Panc1 (cell line): ENCODE data around the gene AFP. TPM values are rescaled to one million over a fixed set of nuclear protein-coding genes. Genes with fewer than 3 reads are reported as not detected.

Experiments
- ATAC-seq: fragments of 200-7000 bp; cut with Tn5 transposase; 2 replicates; pipeline ENCODE4 v1.9.1; 2020; ENCODE audit warnings: mild to moderate bottlenecking, moderate library complexity
- BruUV-seq: library from RNA; stranded (reverse); fragments of 400-500 nt; replicated peaks from 2 replicates; lab custom pipeline; 2021; lab: Mats Ljungman, UMichigan
- CTCF ChIA-PET: fragments of 300-600 bp; sonication (Branson Sonifier 250); formaldehyde crosslinking; loops from one replicate; lab custom pipeline; 2022; ENCODE audit warnings: antibody characterized with exemption; lab: Charles Lee
- POLR2A ChIA-PET: fragments of 300-600 bp; sonication (Branson Sonifier 250); formaldehyde crosslinking; loops from one replicate; lab custom pipeline; 2022; ENCODE audit warnings: antibody characterized with exemption; lab: Charles Lee
- DNase-seq: peaks from one replicate; pipeline ENCODE4 v3.0.0-alpha.2; 2010; ENCODE audit warnings: low read depth, low spot score
- H3K27ac ChIP-seq: 2 replicates; pipeline ENCODE4 v1.5.1; 2011; ENCODE audit warnings: mild to moderate bottlenecking, low read length, inconsistent platforms
- H3K27me3 ChIP-seq: fragments of 200-500 bp; sonication (Bioruptor generic); 2 replicates; pipeline ENCODE4 v1.6.0; 2014; ENCODE audit warnings: low read length, inconsistent platforms; ENCODE audit not compliant: control insufficient read depth, insufficient read depth
- H3K36me3 ChIP-seq: fragments of 200-500 bp; sonication (Bioruptor generic); 2 replicates; pipeline ENCODE4 v1.5.1; 2014; ENCODE audit warnings: inconsistent platforms, mild to moderate bottlenecking, low read length, moderate library complexity; ENCODE audit not compliant: control insufficient read depth, insufficient read depth
- H3K4me1 ChIP-seq: 2 replicates; pipeline ENCODE4 v1.5.1; 2011; ENCODE audit warnings: inconsistent platforms, mild to moderate bottlenecking, low read length, moderate library complexity; ENCODE audit not compliant: control insufficient read depth, insufficient read depth
- H3K4me3 ChIP-seq, 2 experiments: 2 replicates each; pipeline ENCODE4 v1.5.1; 2011 to 2012; ENCODE audit warnings: low read depth in 2 of 2, low read length in 2 of 2, mild to moderate bottlenecking in 2 of 2, inconsistent platforms in 1 of 2, moderate library complexity in 1 of 2
- H3K9me3 ChIP-seq: fragments of 200-500 bp; sonication (Bioruptor generic); 2 replicates; pipeline ENCODE4 v1.5.1; 2014; ENCODE audit warnings: low read depth, mild to moderate bottlenecking, inconsistent platforms, low read length, moderate library complexity; ENCODE audit not compliant: control insufficient read depth, insufficient read depth
- POLR2AphosphoS5 ChIP-seq: IDR thresholded peaks from 2 replicates; pipeline ENCODE4 v1.6.1; 2012; ENCODE audit warnings: mild to moderate bottlenecking, low read depth, low read length, moderate library complexity
- SIN3A ChIP-seq: IDR thresholded peaks from 2 replicates; pipeline ENCODE4 v1.6.1; 2012; ENCODE audit warnings: low read depth, mild to moderate bottlenecking, low read length, moderate library complexity, borderline replicate concordance; ENCODE audit not compliant: insufficient read depth
- TCF7L2 ChIP-seq: IDR thresholded peaks from 2 replicates; pipeline ENCODE4 v1.6.1; 2011; ENCODE audit warnings: mild to moderate bottlenecking, low read depth, low read length, inconsistent platforms
- in situ Hi-C: cut with HindIII; loops from 2 replicates; pipeline ENCODE4 v1.10.0; 2016; ENCODE audit warnings: low sequenced_read_pairs, low pct_unique_long_range_greater_than_20kb
- intact Hi-C: fragments of 100-400 bp; cut with micrococcal nuclease; formaldehyde crosslinking; loops from one replicate; pipeline ENCODE4 v1.10.0; 2022; ENCODE audit not compliant: unreplicated experiment
- total RNA-seq: library from RNA; stranded (reverse); gene quantifications from one replicate; pipeline ENCODE4 v1.2.1, GENCODE V29; 2021; ENCODE audit not compliant: unreplicated experiment
- TF ChIP-seq, protein P1 (sequence below): fragments of 450-650 bp; IDR thresholded peaks from 2 replicates; pipeline ENCODE4 v1.5.1; 2017; ENCODE audit warnings: mild to moderate bottlenecking
- TF ChIP-seq, protein P2 (sequence below), 2 experiments: IDR thresholded peaks; 2 replicates each; pipeline ENCODE4 v1.6.1; 2011 to 2012; ENCODE audit warnings: low read depth in 2 of 2, control low read depth in 1 of 2, low read length in 1 of 2, mild to moderate bottlenecking in 1 of 2, moderate library complexity in 1 of 2; ENCODE audit not compliant: insufficient read depth in 1 of 2

The AFP gene
- total RNA-seq, 1 experiment from 2014 or later = 1.3 TPM

DNA sequence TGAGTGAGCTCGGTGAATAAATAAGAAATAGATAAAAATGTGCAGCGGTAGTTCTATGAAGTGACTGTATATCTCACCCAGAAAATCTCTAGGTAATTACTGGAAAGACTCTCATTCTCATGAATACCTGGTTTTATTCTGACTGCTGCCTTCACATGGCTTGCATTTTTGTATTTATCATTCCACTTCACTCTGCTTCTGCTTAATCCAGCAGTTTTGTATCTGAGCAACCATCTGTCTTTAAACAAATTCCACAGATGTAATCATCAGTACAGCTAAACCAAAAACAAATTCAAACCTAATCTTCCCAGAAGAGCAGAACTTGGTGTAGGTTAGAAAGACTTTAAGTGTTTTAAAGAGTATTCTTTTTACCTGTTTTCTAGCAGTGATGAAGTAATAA, 43.1 kb upstream of the AFP start:
- no peak for ATAC-seq
- TF ChIP-seq, protein P1, sequence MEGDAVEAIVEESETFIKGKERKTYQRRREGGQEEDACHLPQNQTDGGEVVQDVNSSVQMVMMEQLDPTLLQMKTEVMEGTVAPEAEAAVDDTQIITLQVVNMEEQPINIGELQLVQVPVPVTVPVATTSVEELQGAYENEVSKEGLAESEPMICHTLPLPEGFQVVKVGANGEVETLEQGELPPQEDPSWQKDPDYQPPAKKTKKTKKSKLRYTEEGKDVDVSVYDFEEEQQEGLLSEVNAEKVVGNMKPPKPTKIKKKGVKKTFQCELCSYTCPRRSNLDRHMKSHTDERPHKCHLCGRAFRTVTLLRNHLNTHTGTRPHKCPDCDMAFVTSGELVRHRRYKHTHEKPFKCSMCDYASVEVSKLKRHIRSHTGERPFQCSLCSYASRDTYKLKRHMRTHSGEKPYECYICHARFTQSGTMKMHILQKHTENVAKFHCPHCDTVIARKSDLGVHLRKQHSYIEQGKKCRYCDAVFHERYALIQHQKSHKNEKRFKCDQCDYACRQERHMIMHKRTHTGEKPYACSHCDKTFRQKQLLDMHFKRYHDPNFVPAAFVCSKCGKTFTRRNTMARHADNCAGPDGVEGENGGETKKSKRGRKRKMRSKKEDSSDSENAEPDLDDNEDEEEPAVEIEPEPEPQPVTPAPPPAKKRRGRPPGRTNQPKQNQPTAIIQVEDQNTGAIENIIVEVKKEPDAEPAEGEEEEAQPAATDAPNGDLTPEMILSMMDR = no peak
- TF ChIP-seq SIN3A (no peak), POLR2AphosphoS5 (no peak), TCF7L2 (no peak)
- TF ChIP-seq, protein P2, sequence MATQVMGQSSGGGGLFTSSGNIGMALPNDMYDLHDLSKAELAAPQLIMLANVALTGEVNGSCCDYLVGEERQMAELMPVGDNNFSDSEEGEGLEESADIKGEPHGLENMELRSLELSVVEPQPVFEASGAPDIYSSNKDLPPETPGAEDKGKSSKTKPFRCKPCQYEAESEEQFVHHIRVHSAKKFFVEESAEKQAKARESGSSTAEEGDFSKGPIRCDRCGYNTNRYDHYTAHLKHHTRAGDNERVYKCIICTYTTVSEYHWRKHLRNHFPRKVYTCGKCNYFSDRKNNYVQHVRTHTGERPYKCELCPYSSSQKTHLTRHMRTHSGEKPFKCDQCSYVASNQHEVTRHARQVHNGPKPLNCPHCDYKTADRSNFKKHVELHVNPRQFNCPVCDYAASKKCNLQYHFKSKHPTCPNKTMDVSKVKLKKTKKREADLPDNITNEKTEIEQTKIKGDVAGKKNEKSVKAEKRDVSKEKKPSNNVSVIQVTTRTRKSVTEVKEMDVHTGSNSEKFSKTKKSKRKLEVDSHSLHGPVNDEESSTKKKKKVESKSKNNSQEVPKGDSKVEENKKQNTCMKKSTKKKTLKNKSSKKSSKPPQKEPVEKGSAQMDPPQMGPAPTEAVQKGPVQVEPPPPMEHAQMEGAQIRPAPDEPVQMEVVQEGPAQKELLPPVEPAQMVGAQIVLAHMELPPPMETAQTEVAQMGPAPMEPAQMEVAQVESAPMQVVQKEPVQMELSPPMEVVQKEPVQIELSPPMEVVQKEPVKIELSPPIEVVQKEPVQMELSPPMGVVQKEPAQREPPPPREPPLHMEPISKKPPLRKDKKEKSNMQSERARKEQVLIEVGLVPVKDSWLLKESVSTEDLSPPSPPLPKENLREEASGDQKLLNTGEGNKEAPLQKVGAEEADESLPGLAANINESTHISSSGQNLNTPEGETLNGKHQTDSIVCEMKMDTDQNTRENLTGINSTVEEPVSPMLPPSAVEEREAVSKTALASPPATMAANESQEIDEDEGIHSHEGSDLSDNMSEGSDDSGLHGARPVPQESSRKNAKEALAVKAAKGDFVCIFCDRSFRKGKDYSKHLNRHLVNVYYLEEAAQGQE (IDR thresholded peaks at IDR 0.05; ENCODE audit: insufficient read depth in 1 of 2, low read depth in 2 of 2, low read length in 1 of 2) = no peak
- CTCF ChIA-PET = no interaction called here
- intact Hi-C loops = no loop called here
- no peak overlapping the region for H3K4me3 ChIP-seq
- DNase-seq = no peak
- H3K27ac ChIP-seq = no peak overlapping the region
- H3K27me3 ChIP-seq = no peaks in the 10 kb centered on the region
- BruUV-seq = no TSS peak
- POLR2A ChIA-PET = no interaction called here
- in situ Hi-C loops = no loop called here
- no peaks in the 10 kb centered on the region for H3K4me1 ChIP-seq
- no peaks in the 10 kb centered on the region for H3K9me3 ChIP-seq
- no peaks in the 10 kb centered on the region for H3K36me3 ChIP-seq

DNA sequence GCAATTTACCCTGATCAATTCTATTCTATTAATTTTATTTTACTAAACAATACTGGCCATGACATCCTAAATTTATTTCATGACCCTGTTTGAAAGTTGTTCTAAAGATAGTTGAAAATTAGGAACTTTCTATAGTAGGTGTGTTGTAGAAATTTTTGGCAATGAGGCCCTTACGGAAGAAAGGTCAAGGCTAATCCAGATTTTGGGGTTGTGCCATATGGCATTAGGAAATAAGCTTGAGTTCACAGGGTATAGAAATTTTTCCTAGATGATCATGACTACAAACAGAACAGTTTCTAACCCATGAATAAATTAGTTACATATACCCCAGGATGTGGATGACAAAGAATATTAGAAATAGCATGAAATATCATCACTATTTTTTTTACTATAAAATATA, 39.7 kb upstream of the AFP start:
- DNase-seq (no peak), ATAC-seq (no peak)
- no peaks in the 10 kb centered on the region for H3K9me3 ChIP-seq
- intact Hi-C loops (no loop called here), in situ Hi-C loops (no loop called here)
- no peak overlapping the region for H3K4me3 ChIP-seq
- no TSS peak for BruUV-seq
- TF ChIP-seq, protein P1 = no peak
- TF ChIP-seq SIN3A (no peak), POLR2AphosphoS5 (no peak), TCF7L2 (no peak)
- TF ChIP-seq, protein P2 (IDR thresholded peaks at IDR 0.05; ENCODE audit: insufficient read depth in 1 of 2, low read depth in 2 of 2, low read length in 1 of 2) = no peak
- CTCF ChIA-PET = no interaction called here
- H3K27ac ChIP-seq = no peak overlapping the region
- no peaks in the 10 kb centered on the region for H3K27me3 ChIP-seq
- no peaks in the 10 kb centered on the region for H3K4me1 ChIP-seq
- no peaks in the 10 kb centered on the region for H3K36me3 ChIP-seq
- POLR2A ChIA-PET = no interaction called here
